GM20431 (cell line): ENCODE results near the gene IL17RE.
"Not testable (repeated sequence)": the region's sequence is repeated elsewhere in the genome, so short reads cannot be mapped to it uniquely, and the experiment has no call there.

Experiments used
- in situ Hi-C: fragments of 300-500 bp; cut with MseI, MboI; formaldehyde crosslinking; loops from one replicate; pipeline ENCODE4 v1.15.0; 2020; ENCODE audit warnings: low sequenced_read_pairs; ENCODE audit not compliant: unreplicated experiment

The IL17RE gene

GRCh38 chr3:9879830-9880549 is 22.7 kb upstream of the IL17RE start, which contains the start of gene CIDEC:
TSS of gene CIDEC (minus strand) at chr3:9880253. CDS start at chr3:9878486, 1,767 bp downstream.
- in situ Hi-C loops: no loop called here

GRCh38 chr3:9881441-9881840 is 21.2 kb upstream of the IL17RE start:
- in situ Hi-C loops: no loop called here

GRCh38 chr3:9883706-9884554 is 18.7 kb upstream of the IL17RE start:
- in situ Hi-C loops: no loop called here

- in situ Hi-C loops: no loop called here
Measured at GRCh38 chr3:9884555-9885165, 18.0 kb upstream of the IL17RE start.

GRCh38 chr3:9886328-9886727 is 16.3 kb upstream of the IL17RE start:
- in situ Hi-C loops: no loop called here

- in situ Hi-C loops: no loop called here
Measured at GRCh38 chr3:9887480-9887879, 15.2 kb upstream of the IL17RE start.

GRCh38 chr3:9888540-9888939 is 14.1 kb upstream of the IL17RE start:
- in situ Hi-C loops: no loop called here

GRCh38 chr3:9889405-9889804 is 13.2 kb upstream of the IL17RE start:
- in situ Hi-C loops: no loop called here

- in situ Hi-C loops: no loop called here
Measured at GRCh38 chr3:9890249-9891071, 12.2 kb upstream of the IL17RE start, which contains the start of gene JAGN1. TSS of gene JAGN1 (plus strand) at chr3:9890610. CDS start at chr3:9890723, 113 bp downstream.

GRCh38 chr3:9891072-9891622 is 11.5 kb upstream of the IL17RE start:
- in situ Hi-C loops: no loop called here

- in situ Hi-C loops: no loop called here
Measured at GRCh38 chr3:9893739-9894138, 8.9 kb upstream of the IL17RE start.

GRCh38 chr3:9895715-9896114 is 6.9 kb upstream of the IL17RE start:
- in situ Hi-C loops: not testable (repeated sequence)

- in situ Hi-C loops: not testable (repeated sequence)
Measured at GRCh38 chr3:9896755-9897407, 5.8 kb upstream of the IL17RE start.

GRCh38 chr3:9897408-9898372 is 5.0 kb upstream of the IL17RE start:
- in situ Hi-C loops: no loop called here

- in situ Hi-C loops: no loop called here
Measured at GRCh38 chr3:9898467-9899241, 4.0 kb upstream of the IL17RE start.

- in situ Hi-C loops: no loop called here
Measured at GRCh38 chr3:9899289-9899791, 3.3 kb upstream of the IL17RE start.

GRCh38 chr3:9900965-9901415 is 1.7 kb upstream of the IL17RE start:
- in situ Hi-C loops: not testable (repeated sequence)
